Common myeloid progenitor, CD34-positive (primary cell): ENCODE results near the gene CAMK2A.

Experiments used
- CTCF ChIA-PET: fragments of 350-600 bp; sonication (Branson Sonifier 250); formaldehyde crosslinking; loops from one replicate; lab custom pipeline; 2021; ENCODE audit warnings: antibody characterized with exemption; lab: Charles Lee
- POLR2A ChIA-PET: fragments of 350-600 bp; sonication (Branson Sonifier 250); formaldehyde crosslinking; loops from one replicate; lab custom pipeline; 2021; ENCODE audit warnings: antibody characterized with exemption; lab: Charles Lee
- DNase-seq, 3 donors: peaks; one replicate each; pipeline versions ENCODE4 v3.0.0 to v3.0.0-alpha.2; 2013
- H3K27ac ChIP-seq, 2 experiments: 1 replicate in 1 of 2; 2 replicates in 1 of 2; pipeline ENCODE4 v1.7.0; 2013; ENCODE audit warnings: inconsistent platforms in 2 of 2, low read length in 2 of 2, mild to moderate bottlenecking in 2 of 2, low read depth in 1 of 2, moderate library complexity in 1 of 2; ENCODE audit not compliant: severe bottlenecking in 2 of 2, insufficient read depth in 1 of 2, poor library complexity in 1 of 2
- H3K27me3 ChIP-seq, 5 experiments: replicated peaks in 2 of 5; 1 replicate in 3 of 5; 2 replicates in 2 of 5; pipeline versions ENCODE4 v1.6.1 to v1.7.0; 2013; ENCODE audit warnings: low read length in 4 of 5, mild to moderate bottlenecking in 2 of 5, moderate library complexity in 2 of 5, inconsistent platforms in 1 of 5; ENCODE audit not compliant: insufficient read depth in 5 of 5, control insufficient read depth in 4 of 5
- H3K36me3 ChIP-seq, 4 experiments: 1 replicate in 2 of 4; 2 replicates in 2 of 4; pipeline versions ENCODE4 v1.6.1 to v1.7.0; 2013; ENCODE audit warnings: low read length in 3 of 4, control low read depth in 1 of 4, mild to moderate bottlenecking in 1 of 4; ENCODE audit not compliant: control insufficient read depth in 4 of 4, insufficient read depth in 4 of 4
- H3K4me1 ChIP-seq, 4 experiments: 1 replicate in 3 of 4; 2 replicates in 1 of 4; pipeline versions ENCODE4 v1.6.1 to v1.7.1; 2013; ENCODE audit warnings: low read length in 3 of 4, mild to moderate bottlenecking in 3 of 4, control low read depth in 1 of 4, inconsistent platforms in 1 of 4, moderate library complexity in 1 of 4; ENCODE audit not compliant: control insufficient read depth in 4 of 4, insufficient read depth in 4 of 4; ENCODE audit errors: control extremely low read depth in 1 of 4
- H3K4me3 ChIP-seq, 7 experiments: 1 replicate in 4 of 7; 2 replicates in 3 of 7; pipeline versions ENCODE4 v1.5.1 to v1.7.0; 2013; ENCODE audit warnings: mild to moderate bottlenecking in 7 of 7, low read length in 6 of 7, moderate library complexity in 6 of 7, inconsistent platforms in 2 of 7, low read depth in 2 of 7, control low read depth in 1 of 7; ENCODE audit not compliant: insufficient read depth in 4 of 7, control insufficient read depth in 1 of 7; ENCODE audit errors: extremely low read depth in 1 of 7
- H3K9me3 ChIP-seq, 5 experiments: 1 replicate in 4 of 5; 2 replicates in 1 of 5; pipeline versions ENCODE4 v1.6.1 to v1.7.1; 2013; ENCODE audit warnings: low read length in 4 of 5, mild to moderate bottlenecking in 2 of 5, inconsistent platforms in 1 of 5, low read depth in 1 of 5, moderate library complexity in 1 of 5; ENCODE audit not compliant: control insufficient read depth in 4 of 5, insufficient read depth in 2 of 5; ENCODE audit errors: control extremely low read depth in 1 of 5
- WGBS: methylation state at CpG from one replicate; pipeline ENCODE4 v1.1.5; 2013; ENCODE audit not compliant: insufficient coverage; 5-methylcytosine and 5-hydroxymethylcytosine counted together

The CAMK2A gene

DNA sequence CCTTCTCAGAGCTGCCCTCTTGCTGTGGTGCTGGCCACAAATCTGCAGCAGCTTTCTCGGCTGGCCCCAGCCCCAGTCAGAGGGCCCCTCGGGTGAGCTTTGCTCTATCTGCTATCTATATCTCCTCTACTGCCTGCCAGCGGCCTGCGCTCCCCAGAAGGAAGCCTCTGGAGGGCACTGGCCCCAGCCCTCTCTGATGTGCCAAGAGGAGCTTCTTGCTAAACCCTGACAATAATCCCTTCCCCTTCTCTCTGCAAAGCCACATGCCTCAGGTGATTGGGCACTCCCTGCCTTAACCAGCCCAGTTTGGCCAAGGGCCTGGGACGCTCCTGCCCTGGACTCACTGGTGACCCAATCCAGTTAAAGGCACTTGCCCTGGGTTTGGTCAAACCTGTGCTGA is 42.7 kb downstream of the CAMK2A start:
- ChIA-PET CTCF (no interaction called here), POLR2A (no interaction called here)
- DNase-seq, result no peak
- H3K4me3 ChIP-seq, result no peak overlapping the region
- H3K4me1 ChIP-seq, result no peaks in the 10 kb centered on the region
- no peaks in the 10 kb centered on the region for H3K9me3 ChIP-seq
- no peaks in the 10 kb centered on the region for H3K27me3 ChIP-seq
- H3K27ac ChIP-seq, result no peak overlapping the region
- WGBS, result 100% methylated on average over 3 of the region's 5 CpGs
- H3K36me3 ChIP-seq, result no peaks in the 10 kb centered on the region

- no peaks in the 10 kb centered on the region for H3K27me3 ChIP-seq
- H3K4me1 ChIP-seq, result no peaks in the 10 kb centered on the region
- H3K27ac ChIP-seq, result no peak overlapping the region
- 94% methylated on average over 2 of the region's 5 CpGs for WGBS
- H3K4me3 ChIP-seq, result no peak overlapping the region
- ChIA-PET POLR2A (no interaction called here), CTCF (no interaction called here)
- no peaks in the 10 kb centered on the region for H3K36me3 ChIP-seq
- DNase-seq, result no peak
- no peaks in the 10 kb centered on the region for H3K9me3 ChIP-seq
These were observed 43.1 kb downstream of the CAMK2A start for GRCh38 chr5:150246429-150246828.

DNA sequence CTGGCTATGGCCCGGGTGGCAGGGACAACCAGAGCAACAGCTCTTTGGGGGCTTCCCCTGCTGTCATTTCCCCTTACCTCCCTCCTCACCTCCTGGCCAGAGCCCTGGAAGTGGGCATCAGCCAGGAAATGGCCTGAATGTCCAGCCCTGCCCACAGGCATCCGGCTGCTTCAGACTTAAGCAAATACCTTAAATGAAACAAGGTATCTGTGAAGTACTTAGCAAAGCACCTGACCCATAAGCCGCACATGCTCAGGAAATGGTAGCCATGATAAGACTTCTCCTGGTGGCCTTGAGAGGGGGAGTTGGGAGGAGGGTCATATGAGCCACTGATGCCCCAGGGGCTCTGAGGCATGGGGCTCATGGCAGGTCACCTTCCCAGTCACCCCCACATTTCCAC is 43.8 kb downstream of the CAMK2A start:
- Histone ChIP-seq H3K4me3 (no peak overlapping the region), H3K9me3 (no peaks in the 10 kb centered on the region), H3K27me3 (no peaks in the 10 kb centered on the region), H3K4me1 (no peaks in the 10 kb centered on the region), H3K27ac (no peak overlapping the region), H3K36me3 (no peaks in the 10 kb centered on the region)
- ChIA-PET CTCF (no interaction called here), POLR2A (no interaction called here)
- 96% methylated on average over 3 of the region's 3 CpGs for WGBS
- no peak for DNase-seq

GRCh38 chr5:150245111-150245789 is 44.3 kb downstream of the CAMK2A start:
- ChIA-PET POLR2A (no interaction called here), CTCF (no interaction called here)
- H3K27ac ChIP-seq, result no peak overlapping the region
- no peaks in the 10 kb centered on the region for H3K36me3 ChIP-seq
- H3K9me3 ChIP-seq, result no peaks in the 10 kb centered on the region
- WGBS, result 93% methylated on average over 10 of the region's 18 CpGs
- H3K4me1 ChIP-seq, result no peaks in the 10 kb centered on the region
- H3K27me3 ChIP-seq, result no peaks in the 10 kb centered on the region
- H3K4me3 ChIP-seq, result no peak overlapping the region
- DNase-seq, result no peak

DNA sequence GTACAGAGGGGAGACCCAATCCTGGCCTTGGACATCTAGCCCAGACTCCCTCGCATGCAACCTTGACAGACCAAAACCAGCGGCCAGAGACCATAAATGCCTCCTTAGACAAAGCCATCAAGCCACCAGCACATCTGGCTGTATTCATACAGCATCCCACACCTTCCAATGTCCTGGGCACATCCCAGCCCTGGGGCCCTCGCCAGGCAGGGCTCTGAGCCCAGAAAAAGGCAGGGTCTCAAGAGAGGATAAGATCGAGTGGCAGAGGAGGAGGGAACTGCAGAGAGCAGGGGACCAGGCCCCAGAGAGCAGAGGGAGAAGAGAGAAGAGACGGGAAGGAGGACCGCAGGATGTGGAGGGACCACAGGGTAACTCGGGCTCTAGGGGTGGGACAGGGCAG is 45.4 kb downstream of the CAMK2A start:
- POLR2A ChIA-PET, result no interaction called here

DNA sequence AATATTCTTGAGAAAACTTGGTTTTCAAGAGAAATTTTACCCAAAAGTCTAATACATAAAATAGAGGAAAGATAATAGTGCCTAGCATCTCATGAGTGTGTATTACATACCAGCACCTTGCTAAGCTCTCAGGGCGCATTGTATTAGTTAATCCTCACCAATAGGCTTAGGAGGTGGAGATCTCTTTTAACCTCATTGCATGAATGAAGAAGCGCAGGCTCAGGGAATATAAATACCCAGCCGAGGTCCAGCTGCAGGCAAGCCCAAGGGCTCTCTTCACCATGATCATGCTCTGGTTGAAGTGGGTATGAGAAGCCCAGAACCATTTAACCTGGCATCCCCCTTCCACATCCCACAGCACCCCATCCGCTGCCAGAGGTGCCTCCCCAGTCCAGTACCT is 46.0 kb downstream of the CAMK2A start:
- H3K4me1 ChIP-seq, result no peaks in the 10 kb centered on the region
- WGBS, result 71% methylated on average over 2 of the region's 4 CpGs
- ChIA-PET CTCF (interaction anchor here (0.6 to 1.2 kb wide), 2 partner anchors 68 to 251 kb away, joined by 3 read pairs; no protein-coding TSS in a partner anchor), POLR2A (no interaction called here)
- H3K9me3 ChIP-seq, result no peaks in the 10 kb centered on the region
- DNase-seq, result no peak
- H3K27ac ChIP-seq, result no peak overlapping the region
- H3K36me3 ChIP-seq, result no peaks in the 10 kb centered on the region
- H3K27me3 ChIP-seq, result no peaks in the 10 kb centered on the region
- H3K4me3 ChIP-seq, result no peak overlapping the region

More for the DNA sequence above, 45.4 kb downstream of the CAMK2A start:
- no peaks in the 10 kb centered on the region for H3K27me3 ChIP-seq
- CTCF ChIA-PET, result interaction anchor here (0.6 kb wide), 1 partner anchor 251 kb away, joined by 3 read pairs; no protein-coding TSS in a partner anchor
- H3K4me3 ChIP-seq, result no peak overlapping the region
- WGBS, result 95% methylated on average over 6 of the region's 7 CpGs
- no peaks in the 10 kb centered on the region for H3K9me3 ChIP-seq
- DNase-seq, result no peak
- no peaks in the 10 kb centered on the region for H3K36me3 ChIP-seq
- no peak overlapping the region for H3K27ac ChIP-seq
- H3K4me1 ChIP-seq, result no peaks in the 10 kb centered on the region

DNA sequence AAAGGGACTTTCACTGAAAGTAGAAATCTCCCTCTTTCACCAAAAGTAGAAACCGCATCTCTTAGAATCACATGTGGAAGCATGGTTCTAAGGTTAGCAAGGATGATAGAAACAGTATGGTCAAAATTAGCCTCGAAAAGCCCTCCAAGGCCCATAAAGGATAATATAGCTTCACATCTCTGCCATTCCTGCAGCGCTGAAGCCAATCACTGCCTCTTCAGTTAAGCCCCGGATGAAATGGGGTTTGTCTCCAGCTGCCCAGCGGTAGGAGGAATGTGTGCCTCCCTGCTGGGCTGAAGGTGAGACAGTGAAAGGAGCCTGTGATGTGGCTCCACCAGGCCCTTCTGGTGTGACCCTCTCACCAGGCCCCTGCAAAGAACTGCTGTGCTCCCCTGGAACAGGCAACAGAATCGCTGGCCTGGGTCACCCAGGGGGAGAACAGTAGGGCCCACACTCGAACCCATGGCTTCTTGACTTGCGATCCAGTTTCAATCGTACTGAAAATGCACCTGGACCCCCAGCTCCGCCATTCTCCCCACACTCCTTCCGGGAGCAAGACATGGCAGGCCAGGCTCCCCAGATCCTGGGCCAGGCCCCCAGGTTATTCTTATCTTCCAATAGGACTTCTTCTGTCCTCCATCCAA is 47.2 kb downstream of the CAMK2A start:
- no peaks in the 10 kb centered on the region for H3K4me1 ChIP-seq
- WGBS, result 99% methylated on average over 8 of the region's 11 CpGs
- H3K27me3 ChIP-seq, result no peaks in the 10 kb centered on the region
- ChIA-PET POLR2A (interaction anchor here (0.6 kb wide), 1 partner anchor 69 kb away, joined by 3 read pairs; no protein-coding TSS in a partner anchor), CTCF (interaction anchor here (0.8 to 1.2 kb wide), 3 partner anchors 10 to 69 kb away, joined by 3 to 4 read pairs (median 3); no protein-coding TSS in a partner anchor)
- H3K27ac ChIP-seq, result no peak overlapping the region
- no peak for DNase-seq
- no peaks in the 10 kb centered on the region for H3K36me3 ChIP-seq
- H3K4me3 ChIP-seq, result no peak overlapping the region
- H3K9me3 ChIP-seq, result no peaks in the 10 kb centered on the region
